Measurements from ENCODE around the gene DENND1B.
"Not testable (repeated sequence)": the region's sequence is repeated elsewhere in the genome, so short reads cannot be mapped to it uniquely, and the experiment has no call there.

Gene DENND1B

DNA sequence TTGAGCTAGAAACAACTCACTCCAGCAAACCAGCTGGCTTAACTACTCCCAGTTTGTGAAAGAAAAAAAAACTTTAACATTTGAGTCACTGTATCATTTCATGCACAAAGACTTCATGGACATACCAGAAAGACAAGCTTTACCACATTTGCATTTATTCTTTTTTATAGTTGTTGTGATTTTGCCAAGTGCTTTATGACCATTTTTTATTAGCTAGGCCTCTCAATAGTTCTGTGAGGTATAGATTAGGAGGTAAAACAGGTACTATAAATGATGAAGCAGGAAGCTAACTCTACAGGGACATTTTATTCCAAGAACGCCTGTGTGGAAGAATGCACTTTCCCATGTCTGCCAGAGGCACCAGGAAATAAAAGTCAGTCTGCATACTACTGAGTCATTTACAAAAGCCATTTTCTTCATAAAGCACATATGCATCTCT is 8.2 kb upstream of the DENND1B start:
- no peak for DNase-seq

DNA sequence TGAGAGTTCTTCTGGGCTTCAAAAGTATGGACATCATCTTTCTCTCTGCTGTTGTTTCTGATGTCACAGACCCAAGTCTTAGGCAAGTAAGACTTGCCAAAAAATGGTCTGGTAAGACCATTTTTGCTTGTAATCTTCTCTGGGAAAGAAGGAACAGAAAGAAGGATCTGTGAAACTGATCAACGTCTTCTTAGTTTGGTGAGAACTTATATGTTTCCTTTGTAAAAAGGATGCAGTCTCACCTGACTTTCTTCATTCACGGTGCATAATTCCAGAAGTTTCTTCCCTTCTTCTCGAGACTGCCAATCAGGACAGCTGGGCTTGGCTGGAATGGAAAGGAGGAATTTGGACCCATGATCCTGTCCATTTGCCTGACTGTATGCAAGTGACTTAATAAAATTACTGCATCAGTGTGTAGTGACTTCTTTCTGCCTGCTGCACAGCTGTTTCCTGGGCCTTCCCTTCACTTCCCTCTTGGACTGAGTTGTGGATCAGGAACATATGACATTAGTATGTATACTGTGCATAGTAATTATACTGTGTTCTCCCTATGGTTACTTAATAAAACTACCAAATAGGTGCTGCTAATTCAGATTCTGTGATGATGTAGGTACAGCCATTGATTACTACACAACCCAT is 7.6 kb upstream of the DENND1B start:
- peak in 1 of 2 donors; percentile 35 for DNase-seq

- no peak for DNase-seq
These were observed 6.9 kb upstream of the DENND1B start for GRCh38 chr1:197781968-197782721.

DNA sequence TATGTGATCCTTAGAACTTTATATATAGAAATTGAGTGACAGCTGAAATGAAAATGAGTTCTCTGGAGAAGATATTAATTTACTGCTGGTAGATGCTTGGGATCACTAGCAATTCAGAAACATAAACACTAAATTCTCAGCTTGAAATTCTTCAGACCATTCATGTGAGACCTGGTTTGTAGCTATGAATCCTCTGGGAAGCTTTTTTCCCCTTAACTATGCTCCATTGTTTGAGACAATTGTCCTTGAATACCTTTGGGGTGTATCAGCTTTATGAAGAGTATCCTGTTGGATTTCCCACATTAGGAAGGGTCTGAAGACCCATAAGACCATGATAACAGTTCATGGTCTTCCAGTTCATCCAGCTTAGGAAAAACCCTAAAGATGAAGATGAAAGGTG is 4.6 kb upstream of the DENND1B start:
- DNase-seq, result no peak

- peak in 1 of 2 donors; percentile 23 for DNase-seq
These were observed 3.2 kb upstream of the DENND1B start for GRCh38 chr1:197778366-197778945.

- DNase-seq, result peak; percentile 59 to 72
These were observed 1.2 kb upstream of the DENND1B start for GRCh38 chr1:197776351-197777105.

DNA sequence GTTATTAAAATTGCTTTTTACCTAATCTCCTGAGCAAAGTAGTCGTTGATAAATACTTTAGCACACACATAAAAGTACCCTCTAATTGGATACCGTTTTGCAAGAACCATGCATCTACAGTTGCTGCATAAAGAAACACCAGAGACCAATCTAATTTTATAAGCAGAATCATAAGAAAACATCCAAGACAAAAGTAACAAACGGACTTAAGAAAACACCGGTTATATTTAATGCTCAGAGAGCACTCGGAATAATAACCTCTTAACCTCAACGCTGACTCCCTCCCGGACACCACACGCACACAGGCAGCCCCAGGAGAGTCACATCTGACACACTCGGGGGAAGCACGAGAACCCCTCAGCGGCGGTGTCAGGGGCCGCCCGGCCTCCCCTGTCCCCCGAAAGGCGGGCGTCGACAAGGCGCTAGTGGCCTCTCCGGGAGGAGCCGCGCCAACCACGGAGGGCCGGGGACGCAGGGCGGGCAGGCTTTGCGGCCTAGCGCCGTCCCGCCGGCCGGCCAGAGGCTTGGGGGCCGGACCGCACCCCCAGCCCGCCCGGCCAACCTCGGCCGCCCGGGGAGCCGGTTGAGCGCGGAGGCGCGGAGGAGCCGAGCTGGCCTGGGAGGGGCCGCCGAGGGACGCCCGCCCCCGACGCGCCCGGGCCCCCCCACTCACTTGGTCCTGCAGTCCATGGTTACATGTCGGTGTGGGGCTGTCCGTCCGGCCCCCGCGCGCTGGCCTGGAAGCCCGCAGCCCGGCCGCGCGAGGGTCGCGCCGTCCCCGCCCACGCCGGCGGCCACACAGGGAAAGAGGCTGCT is 606 bp downstream of the DENND1B start:
- peak in 1 of 2 donors; percentile 31 for DNase-seq

DNA sequence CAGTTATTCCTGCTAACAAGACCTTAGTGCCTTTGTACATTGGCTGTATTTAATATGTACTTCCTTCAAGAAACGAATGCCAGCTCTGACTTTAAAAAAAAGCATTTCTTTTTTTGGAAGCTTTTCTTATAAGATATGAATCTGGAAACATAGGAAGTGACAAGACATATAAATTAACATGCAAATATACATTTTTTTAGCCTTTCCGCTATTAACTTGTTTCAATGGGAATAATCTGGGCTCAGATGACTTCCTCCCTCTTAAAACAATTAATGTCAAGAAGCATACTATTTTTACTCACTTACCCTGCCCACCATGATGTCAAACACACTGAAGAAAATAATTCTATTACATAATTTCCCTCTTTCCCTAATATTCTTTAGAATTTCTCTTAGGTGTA is 1.4 kb downstream of the DENND1B start:
- peak in 1 of 2 donors; percentile 13 for DNase-seq

DNA sequence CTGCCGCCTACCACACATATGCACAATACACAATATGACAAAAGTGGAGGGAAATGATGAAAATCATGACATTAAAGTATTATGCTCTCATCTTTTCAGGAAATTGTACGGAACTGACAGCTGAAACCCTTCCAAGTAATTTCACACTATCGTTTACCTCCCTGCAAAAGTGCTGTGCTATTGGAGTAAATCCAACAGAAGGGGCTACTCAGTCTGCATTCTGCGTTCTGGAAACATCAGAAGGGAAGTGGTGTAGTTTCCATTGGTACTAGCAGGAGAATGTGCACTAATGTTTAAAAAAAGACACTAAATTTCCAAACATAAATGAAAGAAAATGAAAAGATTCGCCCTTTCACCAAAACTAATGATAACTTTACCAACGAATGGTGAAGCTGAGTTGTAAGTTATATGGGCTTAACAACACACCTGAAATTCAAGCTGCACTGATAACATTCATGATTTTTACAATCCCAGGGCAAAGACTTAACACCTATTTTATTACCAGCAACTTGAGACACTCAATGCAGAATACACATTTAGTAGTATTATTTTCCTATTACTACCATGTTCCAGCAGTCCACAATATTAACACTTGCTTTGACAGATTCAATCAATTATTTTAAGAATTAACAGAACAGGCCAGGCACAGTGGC is 3.2 kb downstream of the DENND1B start:
- no peak for DNase-seq

GRCh38 chr1:197771386-197771785 is 3.9 kb downstream of the DENND1B start:
- DNase-seq, result no peak

DNA sequence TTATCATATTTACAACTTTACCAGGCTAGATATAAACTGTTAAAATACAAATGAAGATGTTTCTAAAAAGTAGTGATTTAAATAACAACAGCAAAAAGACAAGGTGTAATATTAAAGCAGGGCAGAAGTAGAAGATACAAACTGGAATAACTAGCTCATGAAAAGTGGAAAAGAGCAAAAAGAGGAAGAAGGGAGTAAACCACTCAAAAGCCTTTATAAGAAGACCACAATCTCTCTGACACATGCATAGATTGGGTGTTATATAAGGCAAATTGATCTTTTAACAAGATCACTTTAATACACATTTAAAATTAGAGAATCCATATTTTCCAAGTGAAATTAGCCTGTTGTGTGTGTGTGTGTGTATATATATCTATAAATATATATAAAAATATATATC is 5.0 kb downstream of the DENND1B start:
- DNase-seq, result peak in 1 of 2 donors; percentile 23

DNA sequence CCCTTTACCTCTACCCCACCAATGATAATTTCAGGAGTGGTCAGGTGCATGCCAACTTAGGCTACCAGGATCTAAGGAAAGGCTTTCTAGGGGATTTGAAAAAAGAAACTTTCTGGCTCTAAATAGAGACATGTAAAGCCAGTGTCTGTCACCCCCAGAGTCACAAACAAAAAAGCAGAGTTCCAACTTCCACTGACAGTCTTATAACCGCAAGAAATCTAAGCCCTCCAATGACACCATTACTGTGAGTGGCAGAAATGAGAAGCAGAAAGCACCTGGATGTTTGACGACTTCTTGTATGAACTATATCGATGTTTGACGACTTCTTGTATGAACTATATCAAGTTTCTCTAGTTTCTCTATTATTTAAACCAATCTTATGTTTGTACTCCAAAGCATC is 6.0 kb downstream of the DENND1B start:
- DNase-seq, result no peak

- DNase-seq, result peak in 1 of 2 donors; percentile 29
These were observed 7.1 kb downstream of the DENND1B start for GRCh38 chr1:197768014-197768805.

DNA sequence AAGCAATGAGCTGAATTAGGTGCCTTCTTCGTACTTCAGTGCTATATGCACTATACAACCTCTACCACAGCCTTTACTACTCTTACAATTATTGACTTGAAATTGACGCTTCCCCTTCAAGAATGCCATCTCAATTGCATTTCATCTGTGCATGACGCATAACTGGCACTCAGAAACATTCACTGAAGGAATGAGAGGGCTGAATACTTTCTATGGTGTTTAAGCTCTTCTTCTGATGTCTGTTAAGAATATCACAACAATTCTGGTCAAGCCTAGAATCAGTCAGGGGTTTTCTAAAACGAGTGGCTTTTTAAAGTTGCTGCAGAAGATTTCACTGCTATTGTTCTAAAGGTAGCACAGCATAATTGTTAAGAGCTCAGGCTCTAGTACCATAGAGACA is 11.5 kb downstream of the DENND1B start:
- DNase-seq, result no peak

DNA sequence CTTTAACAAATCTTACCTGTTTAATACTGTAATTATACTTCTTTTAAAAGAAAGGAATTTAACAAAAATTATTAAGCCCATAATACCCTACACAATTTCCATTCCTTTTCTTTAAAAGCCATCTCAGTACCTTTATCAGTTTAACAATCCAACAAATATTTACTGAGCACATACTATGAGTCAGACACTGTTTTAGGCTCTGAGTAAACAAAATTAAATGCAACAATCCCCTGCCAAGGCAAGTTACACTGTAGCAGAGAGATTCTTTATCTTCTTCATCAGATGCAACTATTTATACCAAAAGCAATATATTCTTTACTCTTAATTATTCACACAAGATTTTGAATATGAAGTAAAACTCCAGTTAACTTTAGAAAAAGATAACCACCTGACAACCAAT is 12.0 kb downstream of the DENND1B start:
- DNase-seq, result no peak

DNA sequence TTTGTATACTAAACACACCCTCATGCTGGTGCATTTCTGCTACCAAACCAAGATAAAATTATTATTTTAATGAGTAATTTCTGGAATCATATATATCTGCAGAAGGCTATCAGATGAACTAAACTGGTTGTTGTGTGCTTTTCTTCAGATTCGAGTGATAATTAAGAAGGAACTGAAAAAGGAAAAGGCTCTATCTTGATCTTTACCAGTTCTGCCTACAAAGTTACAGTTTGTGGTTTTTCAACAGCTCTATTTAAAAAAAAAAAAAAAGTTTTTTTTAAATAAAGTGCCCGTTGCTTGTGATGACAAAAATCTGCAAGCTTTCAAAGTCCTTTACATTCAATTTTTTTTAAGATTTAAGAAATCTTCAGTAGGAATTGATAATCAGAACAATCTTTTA is 13.6 kb downstream of the DENND1B start:
- no peak for DNase-seq

DNA sequence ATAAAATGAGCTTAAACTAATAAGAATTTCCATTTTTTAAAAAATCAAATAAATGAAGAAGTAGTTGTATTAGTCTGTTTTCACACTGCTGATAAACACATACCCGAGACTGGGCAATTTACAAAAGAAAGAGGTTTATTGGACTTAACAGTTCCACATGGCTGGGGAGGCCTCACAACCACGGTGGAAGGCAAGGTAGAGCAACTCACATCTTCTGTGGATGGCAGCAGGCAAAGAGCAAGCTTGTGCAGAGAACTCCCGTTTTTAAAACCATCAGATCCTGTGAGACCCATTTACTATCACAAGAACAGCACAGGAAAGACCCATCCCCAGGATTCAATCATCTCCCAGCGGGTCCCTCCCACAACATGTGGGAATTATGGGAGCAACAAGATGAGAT is 19.7 kb downstream of the DENND1B start:
- DNase-seq, result not testable (repeated sequence)

DNA sequence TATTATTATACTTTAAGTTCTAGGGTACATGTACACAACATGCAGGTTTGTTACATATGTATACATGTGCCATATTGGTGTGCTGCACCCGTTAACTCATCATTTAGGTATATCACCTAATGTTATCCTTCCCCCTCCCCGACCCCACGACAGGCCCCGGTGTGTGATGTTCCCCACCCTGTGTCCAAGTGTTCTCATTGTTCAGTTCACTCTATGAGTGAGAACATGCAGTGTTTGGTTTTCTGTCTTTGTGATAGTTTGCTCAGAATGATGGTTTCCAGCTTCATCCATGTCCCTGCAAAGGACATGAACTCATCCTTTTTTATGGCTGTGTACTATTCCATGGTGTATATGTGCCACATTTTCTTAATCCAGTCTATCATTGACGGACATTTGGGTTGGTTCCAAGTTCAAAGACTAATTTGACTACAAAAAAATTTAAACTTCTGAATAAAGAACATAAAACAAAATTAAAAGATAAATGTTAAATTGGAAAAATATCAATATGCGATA is 22.6 kb downstream of the DENND1B start:
- not testable (repeated sequence) for DNase-seq

- DNase-seq, result no peak
These were observed 24.9 kb downstream of the DENND1B start for GRCh38 chr1:197750366-197750765.

GRCh38 chr1:197745911-197746310 is 29.4 kb downstream of the DENND1B start:
- DNase-seq, result no peak

DNA sequence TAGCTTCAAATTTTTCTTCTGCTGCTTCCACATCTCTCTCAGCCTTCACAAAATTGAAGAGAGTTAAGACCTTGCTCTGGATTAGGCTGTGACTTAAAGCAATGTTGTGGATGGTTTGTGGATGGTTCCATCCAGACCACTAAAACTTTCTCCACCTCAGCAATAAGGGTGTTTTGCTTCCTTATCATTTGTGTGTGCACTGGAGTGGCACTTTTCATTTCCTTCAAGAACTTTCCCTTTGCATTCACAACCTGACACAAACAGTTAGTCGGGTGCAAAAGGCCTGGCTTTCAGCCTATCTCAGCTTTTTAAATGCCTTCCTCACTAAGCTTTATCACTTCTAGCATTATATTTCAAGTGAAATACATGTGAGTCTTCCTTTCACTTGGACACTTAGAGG is 30.3 kb downstream of the DENND1B start:
- DNase-seq, result no peak
